ENCODE results near the gene MUC2.

DNA sequence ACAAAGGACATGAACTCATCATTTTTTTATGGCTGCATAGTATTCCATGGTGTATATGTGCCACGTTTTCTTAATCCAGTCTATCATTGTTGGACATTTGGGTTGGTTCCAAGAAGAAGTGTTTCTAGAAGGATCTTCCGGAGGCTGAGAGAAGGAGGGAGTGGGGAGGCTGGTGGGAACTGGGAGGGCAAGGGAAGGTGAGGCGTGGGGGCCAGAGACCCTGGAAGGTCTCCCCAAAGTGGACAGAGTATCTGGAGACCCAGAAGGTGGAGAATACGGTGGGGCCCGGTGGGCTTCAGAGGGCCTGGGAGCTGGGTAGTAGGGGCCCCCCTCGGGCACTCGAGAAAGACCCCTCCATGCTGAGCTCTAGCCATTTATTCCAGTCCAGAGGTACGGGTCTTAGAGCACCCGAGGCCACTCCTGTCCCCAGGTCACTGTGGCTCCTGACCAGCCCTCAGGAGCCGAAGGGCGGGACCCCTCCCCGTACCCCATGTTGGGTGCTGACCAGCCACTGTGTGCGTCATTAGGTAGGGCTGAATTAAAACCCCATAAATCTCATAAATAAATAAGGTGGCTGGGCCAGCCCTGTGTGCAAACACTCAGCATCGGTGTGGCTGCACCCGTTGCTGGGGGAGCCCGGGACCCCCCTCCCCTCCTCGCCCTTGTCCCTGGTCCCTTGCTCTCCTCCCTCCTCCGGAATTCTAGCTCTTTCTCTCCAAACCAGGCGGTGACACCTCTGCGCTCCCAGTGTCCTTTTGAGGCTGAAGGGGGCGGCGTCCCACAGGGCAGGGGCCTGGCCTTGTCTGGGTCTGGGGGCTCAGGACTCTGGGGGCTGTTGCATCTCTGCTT is 44.3 kb downstream of the MUC2 start:
- TF ChIP-seq, protein P1, sequence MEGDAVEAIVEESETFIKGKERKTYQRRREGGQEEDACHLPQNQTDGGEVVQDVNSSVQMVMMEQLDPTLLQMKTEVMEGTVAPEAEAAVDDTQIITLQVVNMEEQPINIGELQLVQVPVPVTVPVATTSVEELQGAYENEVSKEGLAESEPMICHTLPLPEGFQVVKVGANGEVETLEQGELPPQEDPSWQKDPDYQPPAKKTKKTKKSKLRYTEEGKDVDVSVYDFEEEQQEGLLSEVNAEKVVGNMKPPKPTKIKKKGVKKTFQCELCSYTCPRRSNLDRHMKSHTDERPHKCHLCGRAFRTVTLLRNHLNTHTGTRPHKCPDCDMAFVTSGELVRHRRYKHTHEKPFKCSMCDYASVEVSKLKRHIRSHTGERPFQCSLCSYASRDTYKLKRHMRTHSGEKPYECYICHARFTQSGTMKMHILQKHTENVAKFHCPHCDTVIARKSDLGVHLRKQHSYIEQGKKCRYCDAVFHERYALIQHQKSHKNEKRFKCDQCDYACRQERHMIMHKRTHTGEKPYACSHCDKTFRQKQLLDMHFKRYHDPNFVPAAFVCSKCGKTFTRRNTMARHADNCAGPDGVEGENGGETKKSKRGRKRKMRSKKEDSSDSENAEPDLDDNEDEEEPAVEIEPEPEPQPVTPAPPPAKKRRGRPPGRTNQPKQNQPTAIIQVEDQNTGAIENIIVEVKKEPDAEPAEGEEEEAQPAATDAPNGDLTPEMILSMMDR (IDR thresholded peaks at IDR 0.05): no peak
- no peak for TF ChIP-seq POLR2A (IDR thresholded peaks at IDR 0.05)
